Measurements from ENCODE around the gene BRD8. TPM values are rescaled to one million over a fixed set of nuclear protein-coding genes. Genes with fewer than 3 reads are reported as not detected.

BRD8 gene
- total RNA-seq, 2 donors from 2014 or later: 34.7 to 71.7 TPM

DNA sequence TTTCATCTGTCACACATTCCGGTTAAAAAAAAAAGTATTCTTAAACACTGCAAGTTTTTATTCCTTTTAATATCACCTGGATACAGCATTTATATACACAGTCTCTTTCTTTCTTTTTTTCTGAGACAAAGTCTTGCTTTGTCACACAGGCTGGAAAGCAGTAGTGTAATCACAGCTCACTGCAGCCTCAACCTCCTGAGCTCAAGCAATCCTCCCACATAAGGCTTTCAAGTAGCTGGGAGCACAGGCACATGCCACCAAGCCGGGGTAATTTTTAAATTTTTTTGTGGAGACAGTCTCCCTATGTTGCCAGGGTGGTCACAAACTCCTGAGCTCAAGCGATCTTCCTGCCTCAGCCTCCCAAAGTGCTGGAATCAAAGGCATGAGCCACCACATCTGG, 14.4 kb upstream of the BRD8 start:
- no peaks in the 10 kb centered on the region for H3K27me3 ChIP-seq (replicated peaks; ENCODE audit: insufficient read depth)
- H3K4me3 ChIP-seq: no peak overlapping the region
- H3K27ac ChIP-seq: no peak overlapping the region
- TF ChIP-seq, protein P1, sequence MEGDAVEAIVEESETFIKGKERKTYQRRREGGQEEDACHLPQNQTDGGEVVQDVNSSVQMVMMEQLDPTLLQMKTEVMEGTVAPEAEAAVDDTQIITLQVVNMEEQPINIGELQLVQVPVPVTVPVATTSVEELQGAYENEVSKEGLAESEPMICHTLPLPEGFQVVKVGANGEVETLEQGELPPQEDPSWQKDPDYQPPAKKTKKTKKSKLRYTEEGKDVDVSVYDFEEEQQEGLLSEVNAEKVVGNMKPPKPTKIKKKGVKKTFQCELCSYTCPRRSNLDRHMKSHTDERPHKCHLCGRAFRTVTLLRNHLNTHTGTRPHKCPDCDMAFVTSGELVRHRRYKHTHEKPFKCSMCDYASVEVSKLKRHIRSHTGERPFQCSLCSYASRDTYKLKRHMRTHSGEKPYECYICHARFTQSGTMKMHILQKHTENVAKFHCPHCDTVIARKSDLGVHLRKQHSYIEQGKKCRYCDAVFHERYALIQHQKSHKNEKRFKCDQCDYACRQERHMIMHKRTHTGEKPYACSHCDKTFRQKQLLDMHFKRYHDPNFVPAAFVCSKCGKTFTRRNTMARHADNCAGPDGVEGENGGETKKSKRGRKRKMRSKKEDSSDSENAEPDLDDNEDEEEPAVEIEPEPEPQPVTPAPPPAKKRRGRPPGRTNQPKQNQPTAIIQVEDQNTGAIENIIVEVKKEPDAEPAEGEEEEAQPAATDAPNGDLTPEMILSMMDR (IDR thresholded peaks at IDR 0.05): no peak
- no peaks in the 10 kb centered on the region for H3K4me1 ChIP-seq (ENCODE audit: control insufficient read depth in 1 of 2, low read depth in 2 of 2)
- peaks cover 56% of the 10 kb centered on the region for H3K36me3 ChIP-seq
- no peak for ATAC-seq (ENCODE audit: insufficient number of reproducible peaks, low FRiP score, low read depth)
- H3K9me3 ChIP-seq: no peaks in the 10 kb centered on the region
- no peak for DNase-seq (ENCODE audit: low spot score)

DNA sequence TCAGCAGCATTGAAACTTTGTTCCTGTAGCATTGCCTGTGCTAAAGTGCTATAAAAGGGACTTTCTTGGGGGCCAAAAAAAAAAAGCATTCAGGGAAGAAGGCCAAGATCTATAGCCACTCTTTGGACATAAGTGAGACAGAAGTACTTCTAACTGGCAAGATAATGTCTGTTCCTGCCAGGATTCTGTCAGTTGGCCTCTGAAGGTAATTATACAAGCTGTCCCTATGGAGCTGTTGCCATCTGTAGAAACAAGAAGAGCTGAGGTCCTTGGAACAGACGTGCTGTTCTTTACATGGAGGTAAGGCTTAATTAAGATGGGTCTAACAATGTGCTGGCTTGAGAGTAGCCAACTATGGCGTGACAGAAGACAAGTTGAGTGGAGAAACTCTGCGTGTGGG, 10.2 kb upstream of the BRD8 start:
- DNase-seq (ENCODE audit: low spot score) (no peak), ATAC-seq (ENCODE audit: insufficient number of reproducible peaks, low FRiP score, low read depth) (no peak)
- H3K4me3 ChIP-seq: no peak overlapping the region
- H3K9me3 ChIP-seq: no peaks in the 10 kb centered on the region
- H3K27me3 ChIP-seq (replicated peaks; ENCODE audit: insufficient read depth): no peaks in the 10 kb centered on the region
- peaks cover 56% of the 10 kb centered on the region for H3K36me3 ChIP-seq
- H3K27ac ChIP-seq: no peak overlapping the region
- TF ChIP-seq, protein P1 (IDR thresholded peaks at IDR 0.05): no peak
- H3K4me1 ChIP-seq (ENCODE audit: control insufficient read depth in 1 of 2, low read depth in 2 of 2): no peaks in the 10 kb centered on the region

DNA sequence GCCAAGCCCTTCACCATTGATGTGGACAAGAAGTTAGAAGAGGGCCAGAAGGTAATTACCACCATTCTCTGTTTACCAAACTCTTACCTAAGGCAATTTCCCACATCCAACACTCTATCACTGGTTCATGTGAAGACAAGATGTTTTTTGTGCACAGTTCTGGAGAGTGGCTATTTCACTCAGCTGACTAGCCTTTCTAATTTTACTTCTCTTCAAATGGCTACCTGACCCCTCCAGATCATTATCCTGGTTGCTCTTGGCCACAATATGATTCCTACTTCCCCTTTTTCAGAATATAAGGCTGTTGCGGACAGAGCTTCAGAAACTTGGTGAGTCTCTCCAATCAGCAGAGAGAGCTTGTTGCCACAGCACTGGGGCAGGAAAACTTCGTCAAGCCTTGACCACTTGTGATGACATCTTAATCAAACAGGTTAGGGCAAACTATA, 7.6 kb upstream of the BRD8 start:
- TF ChIP-seq, protein P1 (IDR thresholded peaks at IDR 0.05): no peak
- no peak overlapping the region for H3K4me3 ChIP-seq
- H3K36me3 ChIP-seq: peaks cover 37% of the 10 kb centered on the region
- H3K4me1 ChIP-seq (ENCODE audit: control insufficient read depth in 1 of 2, low read depth in 2 of 2): no peaks in the 10 kb centered on the region
- no peak for ATAC-seq (ENCODE audit: insufficient number of reproducible peaks, low FRiP score, low read depth)
- H3K9me3 ChIP-seq: no peaks in the 10 kb centered on the region
- DNase-seq (ENCODE audit: low spot score): no peak
- H3K27me3 ChIP-seq (replicated peaks; ENCODE audit: insufficient read depth): no peaks in the 10 kb centered on the region
- H3K27ac ChIP-seq: no peak overlapping the region

DNA sequence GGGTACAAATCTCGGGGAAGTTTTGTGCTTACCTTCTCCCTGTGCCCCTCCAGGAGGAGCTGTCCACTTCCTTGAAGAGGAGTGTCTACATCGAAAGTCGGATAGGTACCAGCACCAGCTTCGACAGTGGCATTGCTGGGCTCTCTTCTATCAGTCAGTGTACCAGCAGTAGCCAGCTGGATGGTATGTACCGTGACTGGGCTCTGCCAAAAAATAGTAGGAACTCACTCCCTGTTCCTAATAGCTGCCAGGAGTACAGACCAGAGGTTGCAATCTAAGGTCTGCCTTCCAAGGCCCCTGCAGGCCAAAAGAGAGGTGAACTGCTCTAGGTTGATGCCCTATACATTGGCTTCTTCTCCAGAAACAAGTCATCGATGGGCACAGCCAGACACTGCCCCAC, 4.4 kb upstream of the BRD8 start:
- H3K27ac ChIP-seq: no peak overlapping the region
- no peak for ATAC-seq (ENCODE audit: insufficient number of reproducible peaks, low FRiP score, low read depth)
- no peaks in the 10 kb centered on the region for H3K27me3 ChIP-seq (replicated peaks; ENCODE audit: insufficient read depth)
- TF ChIP-seq, protein P1 (IDR thresholded peaks at IDR 0.05): no peak
- no peak for DNase-seq (ENCODE audit: low spot score)
- peaks cover 7% of the 10 kb centered on the region in 2 donors for H3K4me1 ChIP-seq (ENCODE audit: control insufficient read depth in 1 of 2, low read depth in 2 of 2)
- H3K36me3 ChIP-seq: peaks cover 15% of the 10 kb centered on the region
- no peaks in the 10 kb centered on the region for H3K9me3 ChIP-seq
- no peak overlapping the region for H3K4me3 ChIP-seq

DNA sequence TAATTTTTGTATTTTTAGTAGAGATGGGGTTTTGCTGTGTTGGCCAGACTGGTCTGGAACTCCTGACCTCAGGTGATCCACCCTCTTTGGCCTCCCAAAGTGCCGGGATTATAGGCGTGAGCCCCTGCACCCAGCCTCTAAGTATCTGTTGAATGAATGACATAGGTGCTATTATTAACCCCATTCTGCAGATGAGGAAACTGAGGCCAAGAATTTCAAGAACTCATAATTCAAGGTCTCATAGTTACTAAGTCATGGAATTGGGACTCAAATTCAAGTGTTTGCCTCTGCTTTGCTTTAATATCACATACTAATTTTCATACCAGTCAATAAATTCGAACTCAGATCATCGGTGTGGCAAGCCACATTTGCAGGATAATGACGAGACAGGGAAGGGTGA, 2.4 kb upstream of the BRD8 start:
- Histone ChIP-seq H3K4me1 (ENCODE audit: control insufficient read depth in 1 of 2, low read depth in 2 of 2) (peaks cover 14 to 27% of the 10 kb centered on the region in 2 donors), H3K27me3 (replicated peaks; ENCODE audit: insufficient read depth) (no peaks in the 10 kb centered on the region), H3K36me3 (peaks cover 12% of the 10 kb centered on the region), H3K27ac (no peak overlapping the region), H3K9me3 (no peaks in the 10 kb centered on the region), H3K4me3 (no peak overlapping the region)
- ATAC-seq (ENCODE audit: insufficient number of reproducible peaks, low FRiP score, low read depth) (no peak), DNase-seq (ENCODE audit: low spot score) (no peak)
- TF ChIP-seq, protein P1 (IDR thresholded peaks at IDR 0.05): no peak

Data from thoracic aorta (tissue), 2 donors.